Activated naive CD4-positive, alpha-beta T cell treated with anti-CD3 and anti-CD28 coated beads for 36 hours (primary cell): Measurements from ENCODE around the gene CSTPP1. TPM values are rescaled to one million over a fixed set of nuclear protein-coding genes. Genes with fewer than 3 reads are reported as not detected.

Experiments
- CTCF ChIA-PET: fragments of 350-600 bp; sonication (Branson Sonifier 250); formaldehyde crosslinking; loops from one replicate; lab custom pipeline; 2021; ENCODE audit warnings: antibody characterized with exemption; lab: Charles Lee
- DNase-seq: peaks from one replicate; pipeline ENCODE4 v3.0.0-alpha.2; 2020
- H3K27ac Mint-ChIP-seq: one replicate; pipeline ENCODE4 v1.8.0; 2021; ENCODE audit warnings: mild to moderate bottlenecking, mixed read lengths
- H3K27me3 Mint-ChIP-seq: one replicate; pipeline ENCODE4 v1.8.0; 2021; ENCODE audit warnings: low read depth, mixed read lengths
- H3K36me3 Mint-ChIP-seq: one replicate; pipeline ENCODE4 v1.8.0; 2021; ENCODE audit warnings: low read depth, mixed read lengths
- H3K4me1 Mint-ChIP-seq: one replicate; pipeline ENCODE4 v1.8.0; 2021; ENCODE audit warnings: low read depth, mixed read lengths
- H3K4me3 Mint-ChIP-seq: one replicate; pipeline ENCODE4 v1.8.0; 2021; ENCODE audit warnings: mild to moderate bottlenecking, moderate library complexity, mixed read lengths
- H3K9me3 Mint-ChIP-seq: one replicate; pipeline ENCODE4 v1.8.0; 2021; ENCODE audit warnings: mixed read lengths
- intact Hi-C: fragments of 100-400 bp; cut with micrococcal nuclease; formaldehyde crosslinking; loops from one replicate; pipeline ENCODE4 v1.15.1; 2023
- total RNA-seq, 2 experiments: library from RNA; stranded (reverse); gene quantifications; one replicate each; pipeline ENCODE4 v1.2.3, GENCODE V29; 2021

The CSTPP1 gene
- total RNA-seq, 2 experiments from 2014 or later, result 14.0 TPM

DNA sequence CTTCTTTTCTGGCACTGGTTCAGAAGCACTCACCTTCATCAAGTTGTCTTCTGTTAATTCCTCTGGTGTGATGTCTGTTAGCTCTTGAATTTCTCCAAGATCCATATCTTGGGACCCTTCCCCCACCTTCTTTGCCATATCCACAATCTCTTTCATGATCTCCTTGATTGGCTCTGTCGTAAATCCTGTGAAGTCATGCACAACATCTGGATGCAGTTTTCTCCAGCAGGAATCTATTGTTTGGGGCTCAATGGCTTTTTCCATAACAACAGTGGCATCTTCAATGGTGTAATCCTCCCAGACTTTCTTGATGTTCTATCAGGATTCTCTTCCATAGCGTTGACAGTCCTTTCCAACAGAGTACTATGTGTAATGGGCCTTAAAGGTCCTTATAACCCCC lies 96.9 kb downstream of the CSTPP1 start:
- intact Hi-C loops, result no loop called here
- no peaks in the 10 kb centered on the region for H3K27me3 Mint-ChIP-seq
- H3K9me3 Mint-ChIP-seq, result no peaks in the 10 kb centered on the region
- H3K4me3 Mint-ChIP-seq, result no peak overlapping the region
- DNase-seq, result no peak
- H3K4me1 Mint-ChIP-seq, result no peaks in the 10 kb centered on the region
- CTCF ChIA-PET, result no interaction called here
- H3K36me3 Mint-ChIP-seq, result no peaks in the 10 kb centered on the region
- no peak overlapping the region for H3K27ac Mint-ChIP-seq

DNA sequence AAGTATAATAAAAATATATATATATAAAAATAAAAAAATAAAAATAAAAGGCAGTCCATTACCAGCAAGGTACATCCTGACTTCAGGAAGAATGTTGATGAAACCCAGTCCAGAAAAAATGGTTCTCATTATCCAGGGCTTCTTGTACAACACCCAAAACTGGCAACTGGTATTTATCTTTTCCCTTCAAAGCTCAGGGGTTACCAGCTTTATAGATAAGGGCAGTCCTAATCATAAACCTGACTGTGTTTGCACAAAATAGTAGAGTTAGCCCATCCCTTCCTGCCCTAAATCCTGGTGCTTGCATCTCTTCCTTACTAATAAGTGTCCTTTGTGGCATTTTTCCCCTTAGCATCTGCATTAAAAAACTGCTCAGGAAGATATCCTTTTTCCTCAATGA lies 97.5 kb downstream of the CSTPP1 start:
- intact Hi-C loops, result no loop called here
- CTCF ChIA-PET, result interaction anchor here (0.6 kb wide), 1 partner anchor 10 kb away, joined by 3 read pairs; no protein-coding TSS in a partner anchor
- Mint-ChIP-seq H3K27ac (no peak overlapping the region), H3K36me3 (no peaks in the 10 kb centered on the region), H3K4me3 (no peak overlapping the region), H3K27me3 (no peaks in the 10 kb centered on the region), H3K9me3 (no peaks in the 10 kb centered on the region), H3K4me1 (no peaks in the 10 kb centered on the region)
- no peak for DNase-seq

DNA sequence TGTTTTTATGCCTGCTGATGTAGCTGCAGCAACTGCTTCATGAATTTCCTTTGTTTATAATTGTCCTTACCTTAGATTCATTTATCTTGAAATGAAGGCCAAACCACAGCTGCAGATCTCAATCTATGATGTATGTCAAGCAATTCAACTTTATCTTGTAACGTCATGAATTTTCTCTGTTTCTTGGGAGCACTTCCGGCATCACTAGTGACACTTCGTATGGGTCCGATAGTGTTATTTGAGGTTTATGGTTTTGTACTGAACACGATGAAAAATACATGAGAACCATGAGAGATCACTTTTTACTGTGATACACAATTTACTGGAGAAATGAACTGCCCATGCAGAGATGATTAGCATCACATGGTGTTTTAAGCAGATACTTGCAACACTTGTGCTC lies 98.5 kb downstream of the CSTPP1 start:
- H3K27me3 Mint-ChIP-seq, result no peaks in the 10 kb centered on the region
- DNase-seq, result no peak
- H3K4me1 Mint-ChIP-seq, result no peaks in the 10 kb centered on the region
- no peaks in the 10 kb centered on the region for H3K36me3 Mint-ChIP-seq
- H3K27ac Mint-ChIP-seq, result no peak overlapping the region
- intact Hi-C loops, result no loop called here
- CTCF ChIA-PET, result no interaction called here
- H3K4me3 Mint-ChIP-seq, result no peak overlapping the region
- H3K9me3 Mint-ChIP-seq, result no peaks in the 10 kb centered on the region

DNA sequence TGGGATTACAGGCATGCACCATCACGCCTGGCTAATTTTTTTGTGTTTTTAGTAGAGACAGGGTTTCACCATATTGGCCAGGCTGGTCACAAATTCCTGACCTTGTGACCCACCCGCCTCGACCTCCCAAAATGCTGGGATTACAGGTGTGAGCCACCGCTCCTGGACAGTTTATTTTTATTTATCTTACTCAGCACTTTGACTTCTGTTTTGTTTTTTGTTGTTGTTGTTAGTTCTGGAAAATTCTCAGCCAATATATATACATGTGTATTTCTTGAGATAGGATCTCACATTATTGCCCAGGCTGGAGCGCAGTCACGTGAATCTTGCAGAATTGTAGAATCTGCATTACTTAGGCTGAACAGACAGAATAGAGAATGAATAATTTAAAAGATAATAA lies 107.6 kb downstream of the CSTPP1 start:
- H3K27ac Mint-ChIP-seq, result no peak overlapping the region
- no peaks in the 10 kb centered on the region for H3K27me3 Mint-ChIP-seq
- no peaks in the 10 kb centered on the region for H3K9me3 Mint-ChIP-seq
- CTCF ChIA-PET, result interaction anchor here (0.6 to 0.7 kb wide), 2 partner anchors 10 to 159 kb away, joined by 3 to 4 read pairs; no protein-coding TSS in a partner anchor
- no peak for DNase-seq
- intact Hi-C loops, result no loop called here
- H3K4me1 Mint-ChIP-seq, result no peaks in the 10 kb centered on the region
- no peak overlapping the region for H3K4me3 Mint-ChIP-seq
- no peaks in the 10 kb centered on the region for H3K36me3 Mint-ChIP-seq

DNA sequence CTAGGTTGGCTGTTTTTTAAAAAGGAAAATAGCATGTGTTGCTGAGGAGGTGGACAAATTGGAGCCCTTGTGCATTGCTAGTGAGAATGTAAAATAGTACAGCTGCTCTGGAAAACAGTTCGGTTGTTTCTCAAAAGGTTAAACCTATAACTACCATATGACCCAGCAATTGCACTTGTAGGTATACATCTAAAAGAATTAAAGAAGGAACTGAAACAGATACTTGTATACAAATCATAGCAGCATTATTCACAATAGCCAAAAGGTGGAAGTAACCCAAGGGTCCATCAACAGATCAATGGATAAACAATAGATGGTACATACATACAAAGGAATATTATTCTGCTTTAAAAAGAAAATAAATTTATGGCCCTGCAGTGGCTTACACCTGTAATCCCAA lies 111.4 kb downstream of the CSTPP1 start:
- Mint-ChIP-seq H3K4me1 (no peaks in the 10 kb centered on the region), H3K36me3 (peaks cover 7% of the 10 kb centered on the region), H3K27ac (no peak overlapping the region), H3K9me3 (no peaks in the 10 kb centered on the region), H3K27me3 (no peaks in the 10 kb centered on the region), H3K4me3 (no peak overlapping the region)
- intact Hi-C loops, result no loop called here
- DNase-seq, result no peak
- CTCF ChIA-PET, result no interaction called here

DNA sequence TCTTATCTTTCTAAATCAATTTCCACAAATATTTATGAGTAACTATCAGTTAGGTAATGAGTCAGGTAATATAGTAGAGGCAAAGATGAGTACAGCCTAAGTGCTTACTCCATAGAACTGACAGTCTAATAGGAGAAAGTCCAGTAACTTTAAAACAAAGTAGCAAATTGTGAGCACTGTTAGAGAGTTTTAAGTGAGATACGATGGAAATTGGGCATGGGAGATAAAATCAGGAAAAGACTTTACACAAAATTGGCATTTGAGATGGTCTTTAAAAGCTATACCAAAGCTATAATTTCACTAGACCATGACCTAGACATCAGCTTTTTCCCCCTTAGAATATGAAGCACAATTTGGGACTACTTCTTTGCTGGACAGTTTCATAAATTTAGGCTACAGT lies 113.7 kb downstream of the CSTPP1 start:
- H3K27me3 Mint-ChIP-seq, result no peaks in the 10 kb centered on the region
- H3K27ac Mint-ChIP-seq, result no peak overlapping the region
- H3K9me3 Mint-ChIP-seq, result no peaks in the 10 kb centered on the region
- no peak for DNase-seq
- H3K4me3 Mint-ChIP-seq, result no peak overlapping the region
- H3K4me1 Mint-ChIP-seq, result no peaks in the 10 kb centered on the region
- H3K36me3 Mint-ChIP-seq, result peaks cover 11% of the 10 kb centered on the region
- intact Hi-C loops, result no loop called here
- CTCF ChIA-PET, result no interaction called here

DNA sequence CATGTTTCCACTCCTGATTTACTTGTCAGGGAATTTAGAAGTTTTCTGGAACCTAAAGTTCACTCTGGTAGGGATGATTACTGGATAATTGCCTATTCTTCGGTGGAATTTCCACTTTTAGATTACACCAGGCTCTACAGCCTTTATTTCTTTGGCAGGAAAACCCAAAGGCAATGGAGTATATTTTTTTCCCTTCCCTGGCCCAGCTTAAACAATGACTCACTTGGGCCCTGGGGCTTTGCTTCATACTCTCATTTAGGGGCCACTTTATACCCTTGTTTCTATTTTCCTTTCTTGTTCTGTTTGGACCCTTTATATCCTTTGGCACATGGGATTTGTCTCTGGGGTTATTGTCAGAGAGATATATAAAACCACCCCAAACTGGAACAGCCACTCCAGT lies 114.7 kb downstream of the CSTPP1 start:
- Mint-ChIP-seq H3K9me3 (no peaks in the 10 kb centered on the region), H3K27ac (no peak overlapping the region), H3K4me3 (no peak overlapping the region), H3K4me1 (no peaks in the 10 kb centered on the region), H3K27me3 (no peaks in the 10 kb centered on the region), H3K36me3 (peaks cover 11% of the 10 kb centered on the region)
- intact Hi-C loops, result no loop called here
- DNase-seq, result no peak
- CTCF ChIA-PET, result no interaction called here

DNA sequence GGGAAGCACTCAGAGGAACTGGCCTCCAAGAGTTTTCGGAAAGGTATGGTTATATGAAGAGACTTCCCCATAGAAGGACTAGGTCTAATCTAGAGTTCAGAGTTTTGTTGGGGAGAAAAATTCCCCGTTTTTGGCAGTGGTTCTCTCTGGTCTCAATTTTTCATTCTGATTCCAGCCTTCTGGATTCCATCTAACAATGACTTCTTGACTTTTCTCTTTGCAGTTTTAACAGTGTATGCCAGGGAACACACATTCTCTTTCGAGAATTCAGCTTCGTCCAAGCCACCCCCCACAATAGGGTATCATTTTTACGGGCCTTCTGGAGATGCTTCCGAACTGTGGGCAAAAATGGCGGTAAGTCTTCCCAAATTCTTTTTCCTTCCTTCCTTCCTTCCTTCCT lies 115.6 kb downstream of the CSTPP1 start:
- intact Hi-C loops, result no loop called here
- no peak overlapping the region for H3K4me3 Mint-ChIP-seq
- DNase-seq, result no peak
- CTCF ChIA-PET, result no interaction called here
- no peaks in the 10 kb centered on the region for H3K4me1 Mint-ChIP-seq
- no peaks in the 10 kb centered on the region for H3K9me3 Mint-ChIP-seq
- no peak overlapping the region for H3K27ac Mint-ChIP-seq
- peaks cover 15% of the 10 kb centered on the region for H3K36me3 Mint-ChIP-seq
- no peaks in the 10 kb centered on the region for H3K27me3 Mint-ChIP-seq

DNA sequence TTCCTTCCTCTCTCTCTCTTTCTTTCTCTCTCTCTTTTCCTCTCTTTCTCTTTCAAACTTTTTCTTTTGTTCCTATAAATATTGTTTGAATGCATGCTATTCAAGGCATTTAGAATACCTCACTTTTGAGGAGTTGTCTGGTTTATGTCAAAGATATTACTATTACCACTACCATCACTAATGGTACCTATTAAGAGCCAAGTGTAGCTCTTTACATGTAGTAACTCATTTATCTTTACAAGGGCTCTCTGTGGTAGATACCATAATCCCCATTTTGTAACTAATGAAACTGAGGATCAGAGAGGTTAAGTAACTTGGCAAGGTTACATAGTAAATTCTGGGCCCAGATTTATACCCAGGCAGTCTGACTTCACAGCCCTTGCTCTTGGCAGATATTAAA lies 116.0 kb downstream of the CSTPP1 start:
- H3K27me3 Mint-ChIP-seq, result no peaks in the 10 kb centered on the region
- H3K27ac Mint-ChIP-seq, result no peak overlapping the region
- no peak for DNase-seq
- no peaks in the 10 kb centered on the region for H3K4me1 Mint-ChIP-seq
- H3K36me3 Mint-ChIP-seq, result peaks cover 17% of the 10 kb centered on the region
- H3K4me3 Mint-ChIP-seq, result no peak overlapping the region
- H3K9me3 Mint-ChIP-seq, result peaks cover 3% of the 10 kb centered on the region
- CTCF ChIA-PET, result no interaction called here
- intact Hi-C loops, result no loop called here

DNA sequence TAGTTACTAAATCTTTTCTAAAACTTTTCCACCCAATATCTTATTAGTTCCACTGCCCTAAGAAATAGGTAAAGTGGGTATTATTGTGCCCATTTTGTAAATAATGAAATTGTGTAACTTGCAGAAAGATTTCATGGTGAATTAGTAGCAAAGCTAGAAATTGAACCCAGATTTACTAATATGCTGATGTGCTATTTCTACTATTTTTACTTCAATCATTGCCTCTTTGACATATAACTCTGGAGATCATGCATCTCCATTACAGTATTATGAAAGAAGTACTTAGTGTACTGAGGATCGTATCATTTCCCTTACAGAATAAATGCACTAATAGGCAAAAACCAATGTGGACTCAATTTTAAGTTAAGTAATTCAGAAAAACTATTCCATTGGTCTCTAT lies 119.0 kb downstream of the CSTPP1 start:
- Mint-ChIP-seq H3K4me3 (no peak overlapping the region), H3K4me1 (peaks cover 1% of the 10 kb centered on the region), H3K9me3 (peaks cover 3% of the 10 kb centered on the region), H3K27me3 (no peaks in the 10 kb centered on the region), H3K27ac (no peak overlapping the region), H3K36me3 (peaks cover 18% of the 10 kb centered on the region)
- DNase-seq, result no peak
- CTCF ChIA-PET, result no interaction called here
- intact Hi-C loops, result no loop called here

DNA sequence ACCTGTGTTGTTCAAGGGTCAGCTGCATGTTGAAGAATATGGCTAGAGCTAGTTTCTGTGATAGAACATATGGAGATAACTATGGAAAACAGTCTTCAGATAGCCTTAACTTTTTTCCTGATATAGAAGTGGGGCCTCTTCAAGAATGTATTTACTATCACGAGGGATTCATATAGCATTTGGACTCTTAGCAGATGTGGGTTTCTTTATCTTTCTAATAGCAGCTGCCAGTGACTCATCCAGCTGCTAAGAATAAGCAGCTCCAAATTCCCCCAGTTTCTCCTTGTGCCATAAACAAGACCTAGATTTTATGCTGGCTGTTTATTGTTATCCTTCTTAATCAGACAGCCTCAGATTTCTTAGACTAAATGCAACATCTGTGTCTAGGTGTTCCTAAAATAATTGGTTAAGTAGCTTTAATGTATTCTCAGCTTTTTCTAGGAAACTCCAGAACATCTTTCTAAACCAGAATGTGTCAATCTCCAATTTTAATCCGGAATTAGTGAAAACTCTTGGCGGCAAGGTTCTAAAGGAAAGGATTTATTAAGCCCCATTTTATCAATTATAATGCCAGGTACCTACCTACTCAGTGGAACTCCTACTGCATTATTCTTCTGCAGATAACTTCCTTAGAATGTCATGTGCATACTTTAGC lies 119.8 kb downstream of the CSTPP1 start:
- Mint-ChIP-seq H3K27me3 (no peaks in the 10 kb centered on the region), H3K4me1 (peaks cover 6% of the 10 kb centered on the region), H3K36me3 (peaks cover 18% of the 10 kb centered on the region), H3K27ac (no peak overlapping the region), H3K4me3 (no peak overlapping the region), H3K9me3 (peaks cover 3% of the 10 kb centered on the region)
- intact Hi-C loops, result no loop called here
- DNase-seq, result no peak
- CTCF ChIA-PET, result no interaction called here

DNA sequence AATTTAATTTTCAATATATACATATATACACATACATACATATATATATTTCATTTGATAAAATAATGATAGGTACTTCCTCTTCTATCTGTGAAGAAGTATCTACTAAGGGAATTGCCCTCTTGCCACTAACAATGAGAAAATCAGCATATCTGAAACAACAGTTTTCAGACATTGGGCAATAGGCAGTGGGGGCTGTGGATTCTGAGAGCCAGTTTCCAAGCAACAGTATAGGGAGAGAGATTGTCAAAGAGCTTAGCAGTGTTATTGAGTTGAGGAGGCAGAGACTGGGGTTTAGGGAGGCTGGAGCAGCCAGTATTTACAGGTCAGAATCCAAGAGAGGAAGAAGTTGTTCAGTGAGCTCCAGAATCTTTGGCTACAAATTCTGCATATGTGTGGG lies 120.8 kb downstream of the CSTPP1 start:
- peaks cover 3% of the 10 kb centered on the region for H3K9me3 Mint-ChIP-seq
- H3K4me3 Mint-ChIP-seq, result no peak overlapping the region
- intact Hi-C loops, result no loop called here
- H3K27me3 Mint-ChIP-seq, result no peaks in the 10 kb centered on the region
- H3K4me1 Mint-ChIP-seq, result peaks cover 6% of the 10 kb centered on the region
- CTCF ChIA-PET, result no interaction called here
- DNase-seq, result no peak
- peaks cover 14% of the 10 kb centered on the region for H3K36me3 Mint-ChIP-seq
- no peak overlapping the region for H3K27ac Mint-ChIP-seq

DNA sequence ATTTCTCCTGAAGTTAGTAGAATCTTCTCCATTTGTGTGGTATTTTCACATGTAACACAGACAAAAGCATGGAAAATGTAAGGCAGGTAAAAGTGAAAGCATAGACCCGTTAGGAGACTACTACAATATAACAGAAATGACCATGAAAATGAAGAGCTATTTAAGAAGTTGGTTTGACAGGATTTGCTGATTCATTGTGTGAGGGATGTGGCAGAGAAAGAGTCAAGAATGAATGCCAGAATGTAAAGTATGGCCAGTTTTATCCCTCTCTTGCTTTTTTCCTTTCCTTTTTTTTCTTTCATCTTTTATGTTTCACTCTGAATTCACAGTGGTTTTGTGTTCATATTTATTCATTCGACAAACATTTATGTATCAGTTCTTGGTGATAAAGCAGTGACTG lies 124.2 kb downstream of the CSTPP1 start:
- DNase-seq, result no peak
- CTCF ChIA-PET, result no interaction called here
- H3K4me3 Mint-ChIP-seq, result no peak overlapping the region
- intact Hi-C loops, result no loop called here
- H3K36me3 Mint-ChIP-seq, result peaks cover 9% of the 10 kb centered on the region
- no peak overlapping the region for H3K27ac Mint-ChIP-seq
- H3K9me3 Mint-ChIP-seq, result peaks cover 3% of the 10 kb centered on the region
- H3K4me1 Mint-ChIP-seq, result peaks cover 6% of the 10 kb centered on the region
- H3K27me3 Mint-ChIP-seq, result no peaks in the 10 kb centered on the region
